NCI-H226 (cell line): ENCODE measurements around the gene CDKL1.
"Not testable (repeated sequence)": the region's sequence is repeated elsewhere in the genome, so short reads cannot be mapped to it uniquely, and the experiment has no call there.

Experiments
- DNase-seq: peaks from one replicate; pipeline ENCODE4 v3.0.0-alpha.2; 2015

The CDKL1 gene

GRCh38 chr14:50383618-50384225 is 13.0 kb downstream of the CDKL1 start:
- no peak for DNase-seq

- DNase-seq: no peak
These were observed 14.8 kb downstream of the CDKL1 start for GRCh38 chr14:50381823-50382287.

- no peak for DNase-seq
These were observed 15.7 kb downstream of the CDKL1 start for GRCh38 chr14:50381008-50381407.

- no peak for DNase-seq
These were observed 16.2 kb downstream of the CDKL1 start for GRCh38 chr14:50380455-50380854.

- no peak for DNase-seq
These were observed 17.1 kb downstream of the CDKL1 start for GRCh38 chr14:50379563-50379962.

- no peak for DNase-seq
These were observed 19.1 kb downstream of the CDKL1 start for GRCh38 chr14:50377550-50378085.

- no peak for DNase-seq
These were observed 20.9 kb downstream of the CDKL1 start for GRCh38 chr14:50375760-50376159.

GRCh38 chr14:50373959-50374358 is 22.7 kb downstream of the CDKL1 start:
- DNase-seq: no peak

GRCh38 chr14:50371546-50371945 is 25.1 kb downstream of the CDKL1 start:
- DNase-seq: no peak

GRCh38 chr14:50366589-50366988 is 30.1 kb downstream of the CDKL1 start:
- DNase-seq: no peak

GRCh38 chr14:50366115-50366514 is 30.6 kb downstream of the CDKL1 start:
- no peak for DNase-seq

GRCh38 chr14:50365572-50365971 is 31.1 kb downstream of the CDKL1 start:
- DNase-seq: not testable (repeated sequence)

GRCh38 chr14:50364792-50365191 is 31.9 kb downstream of the CDKL1 start:
- DNase-seq: no peak

- no peak for DNase-seq
These were observed 33.0 kb downstream of the CDKL1 start for GRCh38 chr14:50363714-50364111.

- DNase-seq: no peak
These were observed 33.6 kb downstream of the CDKL1 start for GRCh38 chr14:50362764-50363713.

- not testable (repeated sequence) for DNase-seq
These were observed 34.9 kb downstream of the CDKL1 start for GRCh38 chr14:50361473-50362403.

GRCh38 chr14:50360851-50361250 is 35.8 kb downstream of the CDKL1 start:
- DNase-seq: no peak

- no peak for DNase-seq
These were observed 36.6 kb downstream of the CDKL1 start for GRCh38 chr14:50360093-50360492.

GRCh38 chr14:50359631-50360030 is 37.0 kb downstream of the CDKL1 start:
- DNase-seq: no peak

- DNase-seq: no peak
These were observed 38.8 kb downstream of the CDKL1 start for GRCh38 chr14:50357753-50358395.

- DNase-seq: no peak
These were observed 39.6 kb downstream of the CDKL1 start for GRCh38 chr14:50357124-50357523.

GRCh38 chr14:50356283-50356682 is 40.4 kb downstream of the CDKL1 start:
- DNase-seq: not testable (repeated sequence)
